Transverse colon (tissue), 4 donors: ENCODE data around the gene FAM162A. TPM values are rescaled to one million over a fixed set of nuclear protein-coding genes. Genes with fewer than 3 reads are reported as not detected.
"Not testable (repeated sequence)": the region's sequence is repeated elsewhere in the genome, so short reads cannot be mapped to it uniquely, and the experiment has no call there.

Experiments used
- DNase-seq: peaks from one replicate; pipeline ENCODE4 v3.0.0-alpha.2; 2019
- H3K27ac ChIP-seq, 4 donors: fragments of 200-600 bp; sonication (generic); 2 replicates each; pipeline ENCODE4 v1.5.1; 2016 to 2018; ENCODE audit warnings: inconsistent platforms in 4 of 4
- H3K27me3 ChIP-seq: fragments of 200-600 bp; sonication (generic); 2 replicates; pipeline ENCODE4 v1.5.1; 2017; ENCODE audit warnings: inconsistent platforms
- H3K36me3 ChIP-seq, 4 donors: fragments of 200-600 bp; sonication (generic); 2 replicates each; pipeline ENCODE4 v1.5.1; 2017 to 2019; ENCODE audit warnings: inconsistent platforms in 4 of 4
- H3K4me1 ChIP-seq, 4 donors: fragments of 200-600 bp; sonication (generic); 2 replicates each; pipeline ENCODE4 v1.5.1; 2017 to 2020; ENCODE audit warnings: inconsistent platforms in 4 of 4
- H3K4me3 ChIP-seq, 4 donors: fragments of 200-600 bp; sonication (generic); 1 replicate in 1 of 4; 2 replicates in 3 of 4; pipeline versions ENCODE4 v1.5.1 to v1.6.1; 2017 to 2019; ENCODE audit warnings: inconsistent platforms in 4 of 4
- H3K9me3 ChIP-seq, 2 donors: fragments of 200-600 bp; sonication (generic); 2 replicates each; pipeline ENCODE4 v1.5.1; 2017 to 2019; ENCODE audit warnings: inconsistent platforms in 2 of 2
- EP300 ChIP-seq: sonication (generic); formaldehyde crosslinking; IDR thresholded peaks from one replicate; pipeline ENCODE4 v1.6.1; 2017; ENCODE audit warnings: antibody characterized with exemption, low read depth
- POLR2A ChIP-seq: fragments of 450-650 bp; IDR thresholded peaks from one replicate; pipeline ENCODE4 v1.6.1; 2016; ENCODE audit warnings: antibody characterized with exemption, mild to moderate bottlenecking, moderate library complexity
- POLR2AphosphoS5 ChIP-seq, 3 donors: sonication (generic); formaldehyde crosslinking; IDR thresholded peaks; one replicate each; pipeline ENCODE4 v1.6.1; 2016; ENCODE audit warnings: antibody characterized with exemption in 3 of 3
- WGBS, 2 donors: methylation state at CpG; one replicate each; pipeline ENCODE4 v1.1.5; 2018; ENCODE audit warnings: low coverage in 1 of 2; 5-methylcytosine and 5-hydroxymethylcytosine counted together
- in situ Hi-C, 4 donors: fragments of 200-750 bp; cut with MboI; loops; one replicate each; pipeline versions ENCODE4 v1.15.0 to v1.15.1; 2017; ENCODE audit warnings: low sequenced_read_pairs in 3 of 4, low pct_ligation_motif_present in 1 of 4, low pct_unique_long_range_greater_than_20kb in 1 of 4
- intact Hi-C: fragments of 100-400 bp; cut with DNase I; formaldehyde crosslinking; loops from one replicate; pipeline ENCODE4 v1.15.1; 2023; ENCODE audit warnings: low total_unique reads
- total RNA-seq, 4 donors: library from RNA; depleted of rRNA; stranded (reverse); fragments of >200 nt; gene quantifications; one replicate each; pipeline ENCODE4 v1.1.0, GENCODE V29; 2016
- TF ChIP-seq, protein P1 (sequence below), 5 experiments: fragments of 200-600 bp in 3 of 5; fragments of 450-650 bp in 2 of 5; sonication (generic) in 3 of 5; IDR thresholded peaks; 1 replicate in 2 of 5; 2 replicates in 3 of 5; pipeline ENCODE4 v1.5.1; 2016 to 2017; ENCODE audit warnings: antibody characterized with exemption in 5 of 5, inconsistent platforms in 3 of 5, mild to moderate bottlenecking in 2 of 5, moderate library complexity in 1 of 5

Gene FAM162A
- total RNA-seq, 4 donors from 2014 or later: 11.2 to 116 (median 57.6) TPM

DNA sequence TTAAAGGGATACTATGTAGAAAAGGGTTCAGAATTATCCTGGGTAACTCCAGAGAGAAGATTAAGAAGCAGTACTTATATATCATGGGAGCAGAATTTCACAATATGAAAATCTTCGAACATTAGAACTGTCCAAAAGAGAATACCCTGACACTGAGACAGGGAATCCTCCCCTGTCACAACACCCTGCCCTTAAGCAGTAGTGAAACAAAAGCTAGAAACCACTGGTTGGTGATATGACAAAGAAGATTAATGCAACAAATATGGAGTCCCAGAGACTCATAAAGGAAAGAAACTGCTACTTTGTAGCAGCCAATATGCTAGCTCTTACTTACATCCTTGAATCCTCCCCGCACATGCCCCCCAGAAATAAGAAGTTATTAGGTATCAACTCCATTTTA lies 19.5 kb upstream of the FAM162A start:
- intact Hi-C loops: no loop called here
- TF ChIP-seq POLR2A (no peak), EP300 (no peak), POLR2AphosphoS5 (IDR thresholded peaks at IDR 0.05) (no peak)
- TF ChIP-seq, protein P1, sequence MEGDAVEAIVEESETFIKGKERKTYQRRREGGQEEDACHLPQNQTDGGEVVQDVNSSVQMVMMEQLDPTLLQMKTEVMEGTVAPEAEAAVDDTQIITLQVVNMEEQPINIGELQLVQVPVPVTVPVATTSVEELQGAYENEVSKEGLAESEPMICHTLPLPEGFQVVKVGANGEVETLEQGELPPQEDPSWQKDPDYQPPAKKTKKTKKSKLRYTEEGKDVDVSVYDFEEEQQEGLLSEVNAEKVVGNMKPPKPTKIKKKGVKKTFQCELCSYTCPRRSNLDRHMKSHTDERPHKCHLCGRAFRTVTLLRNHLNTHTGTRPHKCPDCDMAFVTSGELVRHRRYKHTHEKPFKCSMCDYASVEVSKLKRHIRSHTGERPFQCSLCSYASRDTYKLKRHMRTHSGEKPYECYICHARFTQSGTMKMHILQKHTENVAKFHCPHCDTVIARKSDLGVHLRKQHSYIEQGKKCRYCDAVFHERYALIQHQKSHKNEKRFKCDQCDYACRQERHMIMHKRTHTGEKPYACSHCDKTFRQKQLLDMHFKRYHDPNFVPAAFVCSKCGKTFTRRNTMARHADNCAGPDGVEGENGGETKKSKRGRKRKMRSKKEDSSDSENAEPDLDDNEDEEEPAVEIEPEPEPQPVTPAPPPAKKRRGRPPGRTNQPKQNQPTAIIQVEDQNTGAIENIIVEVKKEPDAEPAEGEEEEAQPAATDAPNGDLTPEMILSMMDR (IDR thresholded peaks at IDR 0.05): no peak
- peaks cover 0 to 77% (median 42%) of the 10 kb centered on the region in 4 donors for H3K4me1 ChIP-seq
- peaks cover 0 to 3% (median 0%) of the 10 kb centered on the region in 4 donors for H3K36me3 ChIP-seq
- WGBS, 2 donors: 50 to 89% methylated on average over 2 of the region's 2 CpGs
- H3K9me3 ChIP-seq: no peaks in the 10 kb centered on the region
- peak overlapping the region; percentile 74 to 85 (median 81) for H3K27ac ChIP-seq
- no peak overlapping the region for H3K4me3 ChIP-seq
- no peak for DNase-seq
- H3K27me3 ChIP-seq: no peaks in the 10 kb centered on the region
- in situ Hi-C loops: no loop called here

DNA sequence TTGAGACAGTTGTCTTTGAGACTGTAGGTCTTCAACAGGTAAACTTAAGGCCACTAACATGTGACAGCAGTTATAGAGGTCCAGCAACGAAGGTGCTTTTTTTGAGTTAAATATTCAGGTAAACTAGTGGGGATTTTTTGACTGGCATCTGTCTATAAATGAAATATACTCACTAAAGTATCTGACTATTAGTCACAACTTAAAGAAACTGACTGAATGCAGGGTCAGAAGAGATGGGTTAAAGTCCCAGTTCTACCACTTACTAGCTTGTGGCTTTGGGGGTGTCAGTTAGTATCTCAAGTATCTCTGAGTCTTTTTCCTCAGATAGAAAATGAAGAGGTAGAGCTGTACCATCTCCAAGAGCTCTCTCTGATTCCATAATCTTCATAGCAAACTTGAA lies 18.9 kb upstream of the FAM162A start:
- H3K27me3 ChIP-seq: no peaks in the 10 kb centered on the region
- TF ChIP-seq POLR2AphosphoS5 (IDR thresholded peaks at IDR 0.05): no peak
- no peak for TF ChIP-seq POLR2A
- TF ChIP-seq, protein P1 (IDR thresholded peaks at IDR 0.05): no peak
- TF ChIP-seq EP300: no peak
- WGBS, 2 donors: 36 to 69% methylated on average over 1 of the region's 1 CpG
- peaks cover 0 to 77% (median 42%) of the 10 kb centered on the region in 4 donors for H3K4me1 ChIP-seq
- H3K4me3 ChIP-seq: no peak overlapping the region
- H3K27ac ChIP-seq: peak overlapping the region; percentile 74 to 85 (median 81)
- H3K9me3 ChIP-seq: no peaks in the 10 kb centered on the region
- in situ Hi-C loops (no loop called here), intact Hi-C loops (no loop called here)
- no peak for DNase-seq
- peaks cover 0 to 3% (median 0%) of the 10 kb centered on the region in 4 donors for H3K36me3 ChIP-seq

DNA sequence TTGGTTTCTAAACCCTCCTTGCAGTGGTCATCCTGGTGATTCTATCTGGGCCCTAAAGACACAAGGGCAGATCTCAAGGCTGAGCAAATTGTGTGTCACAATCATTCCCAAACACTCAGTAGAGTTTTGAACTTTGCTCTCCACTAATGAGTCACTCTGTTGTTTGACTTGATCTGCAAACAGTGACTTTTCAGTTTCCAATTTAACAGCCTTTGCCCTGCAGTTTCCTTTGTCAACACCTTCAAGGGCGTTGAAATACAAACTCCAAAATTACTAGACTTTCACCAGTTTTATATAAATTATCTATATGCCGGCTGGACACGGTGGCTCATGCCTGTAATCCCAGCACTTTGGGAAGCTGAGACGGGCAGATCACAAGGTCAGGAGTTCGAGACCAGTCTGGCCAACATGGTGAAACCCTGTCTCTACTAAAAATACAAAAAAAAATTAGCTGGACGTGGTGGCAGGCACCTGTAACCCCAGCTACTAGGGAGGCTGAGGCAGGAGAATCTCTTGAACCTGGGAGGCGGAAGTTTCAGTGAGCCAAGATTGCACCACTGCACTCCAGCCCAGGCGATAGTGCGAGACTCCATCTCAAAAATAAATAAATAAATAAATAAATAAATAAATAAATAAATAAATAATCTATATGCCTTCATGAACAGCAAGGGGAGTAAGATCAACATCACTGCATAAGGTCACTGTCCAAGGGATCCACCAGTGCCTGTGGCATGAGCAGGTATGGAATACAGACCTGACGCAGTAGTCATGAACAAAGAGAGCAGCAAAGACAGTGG lies 18.2 kb upstream of the FAM162A start:
- H3K27me3 ChIP-seq, in situ Hi-C loops, intact Hi-C loops, H3K9me3 ChIP-seq, H3K4me3 ChIP-seq, H3K36me3 ChIP-seq: not testable (repeated sequence)
- peak overlapping the region; percentile 74 to 85 (median 81) for H3K27ac ChIP-seq
- peak; percentile 37 for DNase-seq
- WGBS, 2 donors: 56 to 58% methylated on average over 10 of the region's 10 CpGs
- peaks cover 0 to 76% (median 44%) of the 10 kb centered on the region in 4 donors for H3K4me1 ChIP-seq
- TF ChIP-seq POLR2AphosphoS5 (IDR thresholded peaks at IDR 0.05) (peak in 2 of 3 donors; percentile 51 to 83), EP300 (peak; percentile 42)

DNA sequence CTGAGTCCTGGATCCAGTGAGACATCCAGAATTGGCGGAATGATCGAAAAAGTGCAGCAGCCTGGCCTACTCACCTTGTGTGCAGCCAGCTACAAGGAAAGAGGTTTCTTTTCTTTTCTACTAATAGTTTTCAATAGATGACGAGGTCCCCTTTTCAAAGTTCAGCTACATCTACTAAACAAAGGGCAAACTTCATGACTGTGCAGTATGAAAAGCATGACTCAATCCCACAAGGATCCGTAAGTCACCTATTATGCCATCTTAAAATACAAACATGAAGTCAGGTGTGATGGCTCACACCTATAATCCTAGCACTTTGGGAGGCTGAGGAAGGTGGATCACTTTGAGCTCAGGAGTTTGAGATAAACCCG lies 17.6 kb upstream of the FAM162A start:
- intact Hi-C loops (no loop called here), in situ Hi-C loops (no loop called here)
- peaks cover 0 to 76% (median 44%) of the 10 kb centered on the region in 4 donors for H3K4me1 ChIP-seq
- H3K27ac ChIP-seq: peak overlapping the region; percentile 74 to 85 (median 81)
- no peaks in the 10 kb centered on the region for H3K27me3 ChIP-seq
- TF ChIP-seq EP300: no peak
- TF ChIP-seq, protein P1 (IDR thresholded peaks at IDR 0.05): no peak
- no peak for TF ChIP-seq POLR2AphosphoS5 (IDR thresholded peaks at IDR 0.05)
- TF ChIP-seq POLR2A: no peak
- H3K36me3 ChIP-seq: peaks cover 0 to 3% (median 0%) of the 10 kb centered on the region in 4 donors
- no peak overlapping the region for H3K4me3 ChIP-seq
- WGBS, 2 donors: 78% methylated on average over 5 of the region's 5 CpGs
- no peaks in the 10 kb centered on the region for H3K9me3 ChIP-seq
- no peak for DNase-seq
